CD1c-positive myeloid dendritic cell (primary cell): ENCODE measurements around the gene HPCAL1.

ENCODE experiments used
- DNase-seq: peaks from one replicate; pipeline ENCODE4 v3.0.0-alpha.2; 2016; ENCODE audit errors: extremely low spot score

The HPCAL1 gene

DNA sequence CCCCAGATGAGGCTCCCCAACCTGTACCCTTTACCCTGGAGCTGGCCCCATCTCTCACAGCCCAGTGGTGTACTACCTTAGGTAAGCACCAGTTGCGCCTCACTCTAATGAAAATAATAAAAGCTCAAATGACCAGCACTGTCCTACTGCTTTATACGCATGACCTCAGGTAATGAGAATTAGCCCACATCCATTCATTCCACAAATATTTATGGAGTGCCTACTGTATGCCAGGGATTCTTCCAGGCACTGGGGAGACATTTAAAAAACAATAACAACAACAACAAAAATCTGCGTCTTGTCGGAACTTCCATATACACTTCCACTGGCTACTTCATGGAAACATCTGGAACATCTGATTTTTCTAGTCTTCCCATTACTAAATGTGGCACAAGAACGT is 20.8 kb downstream of the HPCAL1 start:
- DNase-seq, result no peak

DNA sequence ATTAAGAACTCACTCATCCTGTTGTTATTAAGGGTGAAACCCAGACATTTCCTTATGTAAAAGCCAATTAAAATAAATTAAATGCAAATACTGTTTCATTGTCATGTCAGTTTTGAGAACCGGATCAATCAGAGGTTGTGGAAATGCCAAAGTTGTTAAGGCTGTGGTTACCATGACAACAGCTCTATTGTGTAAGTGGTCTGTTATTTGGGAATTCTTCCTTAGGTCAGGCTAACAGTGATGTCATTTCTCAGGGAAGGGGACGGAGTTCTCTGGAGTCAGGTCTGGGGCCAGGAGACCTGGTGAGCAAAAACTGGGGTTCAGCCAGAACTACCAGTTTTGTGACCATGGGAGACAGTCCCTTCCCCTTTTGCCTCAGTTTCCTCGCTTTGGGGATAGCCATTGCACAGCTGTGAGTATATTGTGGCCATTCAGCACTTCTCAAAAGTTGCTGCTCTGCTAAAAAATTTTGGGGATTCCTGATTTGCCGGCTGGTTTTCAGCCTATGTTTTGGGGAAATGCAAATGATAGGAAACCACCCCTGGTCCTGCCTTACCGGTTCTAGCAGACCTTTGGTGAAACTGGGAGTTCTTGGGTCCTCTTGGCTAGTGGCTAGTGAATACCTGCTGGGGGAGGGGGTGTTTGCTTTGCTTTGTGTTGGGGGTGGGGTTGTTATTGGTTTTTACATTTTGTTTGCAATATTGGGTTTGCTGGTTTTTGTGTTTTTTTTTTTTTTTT is 21.6 kb downstream of the HPCAL1 start:
- DNase-seq, result no peak

DNA sequence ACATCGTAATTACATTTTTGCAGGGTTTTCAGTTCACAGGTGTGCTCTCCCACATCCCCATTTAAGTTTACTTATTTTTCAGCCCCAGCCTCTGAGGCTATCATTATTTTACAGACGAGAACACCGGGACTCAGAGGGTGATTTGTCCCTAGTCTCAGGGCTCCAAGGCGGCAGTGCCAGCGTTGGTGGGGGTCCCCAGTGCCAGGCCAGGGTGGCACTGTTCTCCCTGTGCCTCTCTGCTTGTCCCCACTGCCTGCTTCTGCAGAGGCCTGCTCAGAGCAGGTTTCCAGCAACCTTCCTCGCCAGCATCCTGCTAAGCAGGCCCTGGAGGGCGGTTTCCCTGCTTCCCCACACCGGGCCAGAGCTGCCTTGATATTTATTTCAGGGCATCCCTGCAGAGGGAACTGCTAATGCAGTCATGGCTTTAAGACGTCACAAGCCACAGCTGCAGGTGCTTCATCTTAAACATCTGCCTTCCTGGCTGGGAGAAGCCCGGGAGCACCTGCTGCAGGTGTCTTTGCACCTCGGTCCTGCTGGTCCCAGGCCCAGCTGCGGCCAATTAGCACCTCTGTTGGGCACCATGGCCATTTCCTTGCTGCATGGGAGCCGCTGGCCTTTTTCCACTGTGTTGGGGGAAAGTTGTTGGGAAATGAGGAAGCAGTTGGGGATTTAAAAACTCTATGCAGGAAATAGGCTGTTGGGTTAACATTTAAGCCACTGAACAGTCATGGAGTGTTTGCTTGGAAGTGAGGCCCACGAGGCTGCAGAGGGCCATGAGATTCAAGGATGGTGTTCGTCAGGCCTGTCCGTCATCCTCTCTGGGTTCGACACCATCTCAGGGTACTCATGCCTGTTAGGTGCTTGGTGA is 22.8 kb downstream of the HPCAL1 start:
- no peak for DNase-seq

DNA sequence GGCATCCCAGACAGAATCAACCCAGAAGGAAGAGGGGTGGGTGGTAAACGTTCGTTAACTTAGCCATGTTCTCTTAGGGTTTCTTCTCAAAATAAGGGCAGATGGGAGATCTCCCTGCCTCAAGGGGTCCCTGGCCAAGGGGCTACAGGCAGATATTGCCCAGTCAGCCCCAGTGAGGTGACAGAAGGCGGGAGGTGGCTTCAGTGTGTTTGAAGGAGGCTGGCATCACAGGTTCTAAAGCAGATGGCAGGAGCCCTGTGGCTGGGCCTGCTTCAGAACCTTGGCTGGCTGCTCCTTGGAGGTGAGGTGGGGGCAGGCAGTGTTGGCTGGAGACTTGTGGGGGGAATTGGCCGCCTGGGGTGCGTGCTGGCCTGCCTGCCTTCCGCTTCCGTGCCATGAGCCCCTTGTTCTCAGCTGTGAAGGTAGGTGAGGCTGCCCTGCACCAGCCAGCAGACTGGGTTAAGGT is 23.5 kb downstream of the HPCAL1 start:
- no peak for DNase-seq

DNA sequence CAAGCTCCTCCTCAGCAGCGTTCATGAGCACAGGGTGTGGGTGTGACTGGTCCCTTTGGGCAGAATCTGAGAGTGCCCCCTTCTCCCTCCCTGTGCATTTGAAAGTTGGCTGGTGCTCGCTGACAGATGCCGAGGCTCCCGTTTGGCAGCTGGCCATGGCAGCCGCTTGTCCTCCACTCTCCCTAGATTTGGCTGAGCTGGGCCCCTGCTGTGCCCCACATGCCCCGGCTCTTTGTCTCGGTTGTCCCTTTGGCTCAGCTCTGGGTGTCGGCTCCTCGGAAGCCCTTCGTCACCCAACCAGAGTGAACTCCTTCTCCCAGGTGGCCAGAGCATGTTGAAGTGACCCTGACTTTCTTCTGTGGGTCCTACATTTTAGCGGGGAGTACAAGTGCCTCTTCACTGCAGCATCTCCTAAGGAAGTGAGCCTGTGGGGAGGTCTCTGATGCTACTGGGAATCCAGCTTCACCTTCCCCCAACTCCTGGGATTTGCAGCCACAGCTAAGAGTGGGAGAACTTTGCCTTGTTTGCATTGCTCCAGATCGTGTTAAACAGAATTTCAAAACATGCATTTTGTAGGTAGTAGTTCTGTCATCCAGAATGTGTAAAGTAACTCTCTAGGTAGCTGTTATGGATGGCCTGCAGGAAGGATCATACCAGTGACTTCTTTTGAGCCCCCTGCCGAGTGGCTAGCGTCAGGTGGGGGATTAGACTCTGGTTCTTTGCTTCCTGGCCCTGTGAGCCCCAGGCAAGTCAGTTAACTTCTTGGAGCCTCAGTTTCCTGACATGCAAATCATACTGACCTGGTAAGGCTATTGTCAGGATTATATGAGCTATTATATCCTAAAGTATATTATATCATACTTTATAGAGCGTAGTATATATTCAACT is 24.2 kb downstream of the HPCAL1 start:
- DNase-seq, result no peak

DNA sequence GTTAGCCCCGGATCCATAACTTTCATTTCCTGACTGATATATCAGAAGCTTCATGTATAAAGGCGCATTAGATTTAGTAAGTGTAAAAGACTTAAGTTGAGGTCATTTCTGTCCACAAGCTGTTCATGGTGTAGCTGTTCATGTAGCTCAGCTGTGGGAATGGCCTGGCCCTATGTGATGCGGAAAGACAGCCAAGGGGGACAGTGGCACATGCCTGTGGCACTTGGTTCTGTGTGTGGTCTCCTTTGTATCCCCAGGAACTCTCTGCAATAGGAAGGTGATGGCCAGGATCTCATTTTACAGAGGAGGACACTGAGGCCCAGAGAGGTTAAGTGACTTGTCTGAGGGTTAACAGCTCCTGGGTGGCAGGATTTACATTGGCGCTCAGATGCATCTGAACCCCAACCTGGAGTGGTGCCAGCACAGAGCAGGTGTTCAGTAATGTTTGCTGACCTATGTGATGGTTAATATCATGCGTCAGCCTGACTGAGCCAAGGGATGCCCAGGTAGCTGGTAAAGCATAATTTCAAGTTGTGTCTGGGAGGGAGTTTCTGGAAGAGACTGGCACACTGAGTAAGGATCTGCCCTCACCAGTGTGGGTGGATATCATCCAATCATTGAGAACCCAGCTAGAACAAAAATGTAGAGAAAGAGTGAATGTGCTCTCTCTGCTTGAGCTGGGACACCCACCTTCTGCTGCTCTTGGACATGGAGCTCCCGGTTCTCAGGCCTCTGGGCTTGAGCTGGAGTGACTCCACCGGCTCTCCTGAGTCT is 25.4 kb downstream of the HPCAL1 start:
- no peak for DNase-seq

DNA sequence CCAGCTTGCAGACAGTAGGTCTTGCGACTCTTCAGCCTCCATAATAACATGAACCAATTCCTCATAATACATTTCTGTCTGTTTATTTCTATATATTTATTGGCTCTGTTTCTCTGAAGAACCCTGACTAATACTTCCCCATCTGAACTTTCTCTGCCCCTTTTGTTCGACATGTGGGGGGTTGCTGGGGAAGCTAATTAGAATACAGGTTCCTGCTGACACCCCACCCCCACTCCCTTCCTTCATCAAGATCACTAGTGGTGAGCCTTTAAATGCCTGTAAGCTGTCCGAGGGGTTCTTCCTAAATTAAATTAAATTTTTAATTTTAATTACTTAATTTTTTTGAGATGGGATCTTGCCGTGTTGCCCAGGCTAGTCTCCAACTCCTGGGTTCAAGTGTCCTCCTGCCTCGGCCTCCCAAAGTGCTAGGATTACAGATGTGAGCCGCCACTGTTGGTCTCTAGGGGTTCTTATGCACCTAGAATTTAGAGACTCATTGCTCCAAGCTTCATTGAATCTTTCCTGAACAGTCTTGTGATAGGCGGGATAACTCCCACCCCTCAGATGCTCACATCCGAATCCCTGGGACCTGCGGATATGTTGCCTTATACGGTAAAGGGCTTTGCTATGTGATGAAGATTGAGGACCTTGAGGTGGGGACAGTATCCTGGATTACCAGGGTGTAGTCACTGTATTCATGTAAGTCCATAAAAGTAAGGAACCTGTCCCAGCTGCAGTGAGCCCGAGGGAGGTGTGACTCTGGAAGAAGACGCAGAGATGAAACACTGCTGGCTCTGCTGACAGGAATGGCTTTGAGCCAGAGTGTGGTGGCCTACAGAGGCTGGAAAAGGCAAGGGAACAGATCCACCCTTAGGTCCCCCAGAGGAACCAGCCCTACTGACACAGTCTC is 26.2 kb downstream of the HPCAL1 start:
- no peak for DNase-seq

DNA sequence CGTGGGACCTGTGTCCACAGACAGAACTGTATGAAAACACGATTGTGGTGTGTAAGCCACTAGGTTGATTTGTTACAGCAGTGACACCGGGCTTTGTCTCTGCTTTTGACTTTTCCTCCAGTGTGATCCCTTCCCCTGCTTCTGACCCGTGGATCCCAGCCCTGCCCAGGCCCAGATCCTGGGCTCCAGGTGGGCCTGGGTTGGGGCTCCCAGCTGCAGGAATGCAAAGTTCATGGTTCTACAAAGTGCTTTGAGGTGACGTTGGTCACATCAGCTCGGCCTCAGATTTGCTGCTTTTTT is 26.8 kb downstream of the HPCAL1 start:
- DNase-seq, result no peak

DNA sequence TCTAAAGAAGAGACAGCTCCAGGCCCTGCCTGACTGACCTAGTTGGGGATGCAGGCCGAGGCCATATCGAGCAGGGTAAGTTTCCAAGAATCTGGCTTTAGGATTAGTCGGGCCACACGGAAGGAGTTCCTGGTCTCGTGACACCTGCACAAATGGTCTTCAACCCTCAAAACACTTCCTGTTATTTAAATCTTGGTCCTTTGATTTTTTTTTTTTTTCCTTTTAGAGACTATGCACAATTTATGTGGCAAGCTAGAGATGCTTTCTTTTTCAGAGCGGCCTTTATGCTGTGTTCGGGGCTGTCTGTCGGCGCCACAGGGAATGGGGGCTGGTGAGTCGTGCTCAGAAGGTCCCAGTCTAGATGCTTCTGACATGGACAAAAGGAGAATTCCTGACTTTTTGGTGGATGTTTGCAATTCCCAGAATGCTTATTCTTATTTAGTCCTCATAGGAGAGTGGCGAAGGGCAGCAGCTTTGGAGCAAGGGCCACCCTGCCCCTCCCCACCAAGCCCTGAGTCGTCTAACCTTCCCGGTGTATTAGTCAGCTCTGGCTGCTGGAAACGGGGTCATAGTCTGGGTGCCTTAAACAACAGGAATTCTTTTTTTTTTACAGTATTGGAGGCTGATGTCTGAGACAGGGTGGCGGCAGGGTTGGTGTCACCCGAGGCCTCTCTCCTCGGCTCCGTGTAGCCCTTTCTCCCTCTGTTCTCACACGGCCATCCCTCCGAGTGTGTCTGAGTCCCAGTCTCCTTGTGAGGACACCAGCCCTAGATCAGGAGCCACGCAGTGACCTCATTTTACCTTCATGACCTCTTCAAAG is 27.4 kb downstream of the HPCAL1 start:
- DNase-seq, result peak; percentile 43

DNA sequence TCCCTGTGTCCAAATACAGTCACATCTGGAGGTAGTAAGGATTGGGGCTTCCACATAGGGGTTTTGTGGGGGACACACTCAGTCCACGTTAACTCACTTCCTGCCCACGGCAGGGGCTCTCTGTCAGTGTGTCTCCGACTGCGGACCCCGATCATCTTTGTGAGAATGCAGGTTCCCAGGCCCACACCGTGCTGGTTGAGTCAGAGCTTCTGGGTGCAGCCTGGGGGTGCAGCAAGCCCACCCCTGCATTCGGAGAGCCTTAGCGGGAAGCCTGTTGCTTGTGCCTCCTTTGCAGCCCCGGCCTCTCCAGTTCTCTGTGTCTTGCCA is 28.0 kb downstream of the HPCAL1 start:
- DNase-seq, result no peak

DNA sequence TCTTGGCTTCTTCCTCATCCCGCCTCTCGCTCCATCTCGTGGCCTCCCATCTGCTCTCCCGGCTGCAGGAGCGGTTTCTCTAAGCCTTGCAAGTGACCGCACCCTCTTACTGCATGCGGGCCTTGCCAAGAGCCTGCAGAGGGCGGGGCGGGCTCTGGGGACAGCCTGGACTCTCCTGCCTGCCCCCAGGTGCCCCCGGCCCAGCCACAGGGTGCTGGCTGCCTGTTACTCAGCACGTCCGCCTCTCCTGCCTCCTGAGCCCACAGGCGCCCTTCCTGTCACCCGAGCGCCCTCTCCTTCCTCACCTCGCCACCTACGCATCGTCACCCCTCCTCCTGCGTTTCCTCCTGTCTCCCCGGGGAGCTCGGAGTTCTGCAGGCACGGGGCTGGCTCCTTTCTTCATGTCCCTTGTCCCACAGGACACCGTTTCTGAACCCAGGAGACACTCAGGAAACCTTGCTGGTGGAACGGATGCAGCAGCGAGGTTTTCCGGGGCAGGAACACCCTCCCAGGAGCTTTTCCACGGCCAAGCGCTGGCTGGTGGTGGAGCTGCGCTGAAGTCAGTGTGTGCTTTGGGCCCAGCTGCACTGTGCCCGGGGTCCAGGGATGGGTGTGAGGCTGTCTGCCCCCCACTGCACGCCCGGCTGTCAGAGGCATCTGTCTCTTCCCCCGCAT is 28.5 kb downstream of the HPCAL1 start:
- peak; percentile 79 for DNase-seq

DNA sequence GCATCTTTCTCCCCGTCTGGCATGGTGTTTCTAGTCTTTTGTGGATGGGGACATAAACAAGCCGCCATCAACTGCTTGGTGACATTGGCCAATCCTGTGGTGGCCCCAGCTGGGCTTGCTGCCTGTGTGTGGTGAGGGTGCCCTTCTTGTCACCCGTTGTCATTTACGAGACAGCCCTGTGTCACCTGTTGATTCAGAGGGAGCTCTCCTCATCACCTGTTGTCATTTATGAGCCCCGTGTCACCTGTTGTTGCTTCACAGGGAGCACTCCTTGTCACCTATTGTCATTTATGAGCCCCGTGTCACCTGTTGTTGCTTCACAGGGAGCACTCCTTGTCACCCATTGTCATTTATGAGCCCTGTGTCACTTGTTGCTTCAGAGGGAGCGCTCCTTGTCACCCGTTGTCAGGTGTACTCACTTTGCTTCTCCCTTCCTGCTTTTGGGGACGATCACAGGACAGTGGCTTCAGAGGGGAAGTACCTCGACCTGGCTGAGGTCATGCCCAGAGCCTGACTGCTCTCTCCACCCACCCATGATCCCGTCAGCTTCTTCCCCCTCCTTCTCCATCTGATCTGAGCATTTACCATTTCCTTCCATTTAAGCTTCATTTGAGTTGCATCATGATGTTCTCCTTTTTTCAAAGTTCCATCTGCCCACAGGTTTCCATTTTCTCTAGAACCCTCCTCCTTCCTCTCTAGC is 29.1 kb downstream of the HPCAL1 start:
- DNase-seq, result peak; percentile 94

DNA sequence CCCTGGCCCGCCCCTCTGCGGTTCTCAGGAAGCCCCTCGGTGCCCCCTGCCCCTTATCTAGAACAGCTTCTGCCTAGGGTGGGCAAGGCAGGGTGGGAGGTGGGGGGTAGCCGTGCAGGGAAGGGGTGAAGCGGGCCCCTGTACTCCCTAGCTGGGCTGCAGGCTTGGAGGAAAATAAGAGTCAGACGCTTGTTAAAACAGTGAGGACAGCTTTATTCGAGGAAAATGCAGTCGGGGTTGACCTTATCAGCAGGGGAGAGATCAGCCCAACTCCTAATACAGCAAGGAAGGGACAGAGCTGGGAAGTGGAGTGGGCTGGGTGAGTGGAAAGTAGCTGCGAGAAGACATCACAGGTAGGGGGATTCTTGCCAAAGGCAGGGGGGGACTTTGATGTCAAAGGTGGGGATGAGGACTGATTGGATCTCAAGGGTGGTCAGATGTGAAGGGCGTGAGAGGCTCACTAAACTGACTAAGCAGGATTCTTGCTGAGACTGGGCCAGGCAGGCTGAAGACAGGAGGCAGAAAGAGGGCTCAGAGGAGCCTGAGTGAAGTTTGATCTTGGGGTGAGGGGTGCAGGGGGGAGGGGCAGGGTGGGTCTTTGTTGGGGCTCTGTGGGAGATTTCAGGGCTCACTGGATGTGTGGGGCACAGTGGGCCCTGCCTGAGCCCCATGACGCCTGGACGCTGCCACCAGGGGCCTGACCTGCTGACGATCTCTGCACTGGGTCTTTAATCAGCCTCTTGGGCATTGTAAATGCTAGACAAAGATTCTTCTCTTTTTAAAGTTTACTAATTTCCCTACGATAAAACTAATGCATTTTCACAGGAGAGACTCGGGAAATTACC is 29.9 kb downstream of the HPCAL1 start:
- no peak for DNase-seq

DNA sequence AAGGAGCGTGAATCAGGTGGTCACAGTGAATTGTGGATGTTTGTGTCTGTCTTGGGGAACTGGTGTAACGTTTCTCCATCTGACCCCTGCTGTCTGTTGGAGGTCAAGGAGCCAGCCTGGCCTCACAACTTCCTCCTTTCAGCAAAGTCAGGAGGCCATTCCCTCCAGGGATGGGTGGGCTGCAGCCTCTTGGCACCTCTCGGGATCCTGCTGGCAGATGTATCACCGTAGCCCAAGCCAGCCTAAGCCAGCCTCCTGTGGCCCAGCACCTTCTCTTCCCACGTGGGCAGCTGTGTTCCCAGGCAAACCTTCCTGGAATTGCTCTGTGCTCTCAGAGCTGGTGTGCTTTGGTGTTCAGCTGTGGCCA is 30.5 kb downstream of the HPCAL1 start:
- DNase-seq, result peak; percentile 81

DNA sequence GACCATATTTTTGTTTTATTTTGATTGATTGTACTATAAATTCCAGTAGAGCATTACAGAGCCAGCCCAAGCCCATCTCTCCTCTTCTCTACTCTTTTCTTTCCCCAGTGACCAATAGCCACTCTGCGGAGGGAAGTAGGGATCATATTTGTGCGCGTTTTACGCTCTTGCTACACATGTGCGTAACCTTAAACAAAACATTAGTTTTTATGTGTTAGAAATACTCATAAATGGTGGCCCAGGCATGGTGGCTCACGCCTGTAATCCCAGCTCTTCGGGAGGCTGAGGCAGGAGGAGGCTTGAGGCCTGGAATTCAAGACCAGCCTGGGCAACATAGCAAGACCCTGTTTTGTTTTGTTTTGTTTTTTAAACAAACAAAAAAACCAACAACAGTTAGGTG is 31.3 kb downstream of the HPCAL1 start:
- DNase-seq, result no peak

DNA sequence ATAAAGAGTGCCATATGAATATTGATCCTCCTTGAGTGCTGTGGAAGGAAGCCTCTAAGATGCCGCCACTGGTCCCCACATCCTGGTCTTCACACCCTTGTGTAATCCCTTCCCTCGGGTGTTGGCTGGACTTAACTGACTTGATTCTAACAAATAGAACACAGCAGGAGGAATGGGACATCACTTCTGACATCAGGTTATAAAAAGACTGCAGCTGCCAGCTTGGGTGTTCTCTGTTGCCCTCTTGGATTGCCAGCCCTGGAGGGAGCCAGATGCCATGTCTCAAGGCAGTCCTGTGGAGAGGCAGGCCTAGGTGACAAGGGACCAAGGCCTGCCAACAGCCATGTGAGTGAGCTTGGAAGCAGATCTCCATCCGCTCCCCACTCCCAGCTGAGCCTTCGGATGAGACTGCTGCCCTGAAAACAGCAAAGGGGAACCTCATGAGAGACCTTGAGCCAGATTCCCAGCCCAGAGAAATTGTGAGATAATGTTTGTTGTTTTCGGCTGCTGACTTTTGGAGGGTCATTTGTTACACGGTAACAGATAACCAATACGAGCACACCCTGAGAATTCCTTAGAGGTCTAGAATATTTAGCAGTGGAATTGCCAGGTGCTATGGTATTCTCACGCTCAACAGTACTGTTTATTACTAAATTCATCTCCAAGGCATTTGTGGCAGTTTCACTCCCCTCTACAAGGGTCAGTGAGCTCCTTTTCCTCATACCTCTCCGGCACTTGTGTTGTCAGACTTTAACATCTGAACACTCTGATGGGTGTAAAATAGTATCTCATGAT is 32.5 kb downstream of the HPCAL1 start:
- DNase-seq, result no peak

DNA sequence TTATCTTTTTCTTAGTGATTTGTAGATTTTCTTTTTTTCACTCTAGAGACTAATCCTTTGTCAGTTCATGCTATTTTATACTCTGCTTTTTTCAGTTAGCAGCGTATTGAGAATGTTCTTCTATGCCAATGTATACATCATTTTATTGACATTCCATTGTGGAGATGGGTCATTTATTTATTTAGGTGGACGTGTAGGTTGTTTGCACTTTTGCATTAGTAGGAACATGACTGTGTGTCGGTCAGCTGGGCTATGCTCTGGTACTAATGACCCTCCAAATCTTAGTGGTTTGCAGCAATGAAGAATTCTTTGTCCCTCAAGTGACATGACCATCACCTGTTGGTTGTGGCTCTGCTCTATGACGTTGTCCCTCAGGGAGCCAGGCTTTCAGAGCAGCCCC is 33.6 kb downstream of the HPCAL1 start:
- DNase-seq, result no peak
